Right lobe of liver (tissue), 6 donors: Measurements from ENCODE around the gene APBA1. TPM values are rescaled to one million over a fixed set of nuclear protein-coding genes. Genes with fewer than 3 reads are reported as not detected.

Source experiments
- ATAC-seq, 4 donors: fragments of 200-7000 bp; cut with Tn5 transposase; one replicate each; pipeline ENCODE4 v1.9.1; 2020; ENCODE audit warnings: mild to moderate bottlenecking in 4 of 4, moderate library complexity in 4 of 4
- DNase-seq, 3 donors: peaks; one replicate each; pipeline ENCODE4 v3.0.0-alpha.2; 2020
- H3K27ac ChIP-seq, 3 donors: fragments of 200-600 bp; one replicate each; pipeline ENCODE4 v1.8.0; 2022
- H3K27me3 ChIP-seq, 2 donors: fragments of 200-600 bp; one replicate each; pipeline ENCODE4 v1.8.0; 2022
- H3K36me3 ChIP-seq, 4 donors: fragments of 200-600 bp; sonication (generic) in 1 of 4; one replicate each; pipeline versions ENCODE4 v1.5.1 to v1.8.0; 2017 to 2022; ENCODE audit warnings: control low read depth in 1 of 4
- H3K4me1 ChIP-seq, 4 donors: fragments of 200-600 bp; sonication (generic) in 1 of 4; one replicate each; pipeline versions ENCODE4 v1.5.1 to v1.8.0; 2017 to 2022; ENCODE audit warnings: control low read depth in 1 of 4
- H3K4me3 ChIP-seq, 3 donors: fragments of 200-600 bp; one replicate each; pipeline ENCODE4 v1.8.0; 2022
- H3K9me3 ChIP-seq, 4 donors: fragments of 200-600 bp; sonication (generic) in 1 of 4; one replicate each; pipeline versions ENCODE4 v1.5.1 to v1.8.0; 2017 to 2022; ENCODE audit warnings: control low read depth in 1 of 4
- CTCF ChIP-seq, 4 donors: fragments of 200-600 bp in 3 of 4; fragments of 450-650 bp in 1 of 4; IDR thresholded peaks; one replicate each; pipeline versions ENCODE4 v1.5.1 to v1.8.0; 2016 to 2022; ENCODE audit warnings: antibody characterized with exemption in 4 of 4, mild to moderate bottlenecking in 2 of 4
- POLR2A ChIP-seq: fragments of 450-650 bp; IDR thresholded peaks from one replicate; pipeline ENCODE4 v1.6.1; 2017; ENCODE audit warnings: antibody characterized with exemption, mild to moderate bottlenecking
- WGBS: methylation state at CpG from one replicate; pipeline ENCODE4 v1.1.6; 2018; ENCODE audit warnings: low coverage, low lambda C conversion rate; ENCODE audit not compliant: insufficient coverage; ENCODE audit errors: missing lambda C conversion rate; 5-methylcytosine and 5-hydroxymethylcytosine counted together
- intact Hi-C, 2 donors: fragments of 100-400 bp; cut with DNase I; formaldehyde crosslinking; loops; one replicate each; pipeline versions ENCODE4 v1.11.2 to v1.14.1; 2022
- total RNA-seq, 6 experiments: library from RNA; depleted of rRNA in 2 of 6; stranded (reverse); fragments of >200 nt in 2 of 6; fragmentation: NEBNext Ultra II Directional in 3 of 6; extraction: Animal tissue kit (Norgen Biotek cat#: 25700) in 3 of 6; gene quantifications; one replicate each; pipeline versions ENCODE4 v1.1.0 to v1.2.4, GENCODE V29; 2016 to 2023
- donor health status: DM: no; HTN: yes; CAD: no.
- donor health status: DM: no; HTN: no; CAD: no.
- donor health status: DM: no; HTN: no; CAD: no.
- donor health status: DM: no; HTN: yes; CAD: no.
- donor health status: DM: no; HTN: yes; CAD: no.

APBA1 gene
- total RNA-seq, 6 experiments from 2014 or later = 6.6 to 25.5 (median 16.7) TPM

GRCh38 chr9:69609156-69609555 lies 63.0 kb downstream of the APBA1 start:
- no peaks in the 10 kb centered on the region for H3K27me3 ChIP-seq
- no peak overlapping the region for H3K4me3 ChIP-seq
- H3K9me3 ChIP-seq = no peaks in the 10 kb centered on the region
- intact Hi-C loops = no loop called here
- H3K36me3 ChIP-seq = no peaks in the 10 kb centered on the region
- DNase-seq (no peak), ATAC-seq (no peak)
- no peak overlapping the region for H3K27ac ChIP-seq
- H3K4me1 ChIP-seq = no peaks in the 10 kb centered on the region
- no peak for TF ChIP-seq CTCF (IDR thresholded peaks at IDR 0.05)

GRCh38 chr9:69606089-69606488 lies 66.1 kb downstream of the APBA1 start:
- DNase-seq = no peak

GRCh38 chr9:69605406-69605805 lies 66.8 kb downstream of the APBA1 start:
- 58% methylated on average over 4 of the region's 4 CpGs for WGBS

More at GRCh38 chr9:69606089-69606488, 66.1 kb downstream of the APBA1 start:
- no peak for ATAC-seq
- H3K36me3 ChIP-seq = no peaks in the 10 kb centered on the region
- H3K27ac ChIP-seq = no peak overlapping the region
- no peaks in the 10 kb centered on the region for H3K4me1 ChIP-seq
- WGBS = 90% methylated on average over 4 of the region's 5 CpGs
- H3K9me3 ChIP-seq = no peaks in the 10 kb centered on the region
- no peaks in the 10 kb centered on the region for H3K27me3 ChIP-seq
- no peak overlapping the region for H3K4me3 ChIP-seq
- intact Hi-C loops = no loop called here
- TF ChIP-seq CTCF (IDR thresholded peaks at IDR 0.05) (no peak), POLR2A (no peak)

GRCh38 chr9:69604568-69605219 lies 67.5 kb downstream of the APBA1 start:
- DNase-seq (no peak), ATAC-seq (no peak)
- H3K9me3 ChIP-seq = no peaks in the 10 kb centered on the region
- H3K27me3 ChIP-seq = no peaks in the 10 kb centered on the region
- no peak overlapping the region for H3K4me3 ChIP-seq
- intact Hi-C loops = no loop called here
- TF ChIP-seq POLR2A = no peak
- TF ChIP-seq CTCF (IDR thresholded peaks at IDR 0.05) = no peak
- H3K36me3 ChIP-seq = no peaks in the 10 kb centered on the region
- 76% methylated on average over 10 of the region's 10 CpGs for WGBS
- no peaks in the 10 kb centered on the region for H3K4me1 ChIP-seq
- H3K27ac ChIP-seq = no peak overlapping the region

More at GRCh38 chr9:69605406-69605805, 66.8 kb downstream of the APBA1 start:
- H3K4me1 ChIP-seq = no peaks in the 10 kb centered on the region
- DNase-seq (no peak), ATAC-seq (peak in 1 of 4 donors; percentile 91)
- no peaks in the 10 kb centered on the region for H3K9me3 ChIP-seq
- intact Hi-C loops = no loop called here
- H3K4me3 ChIP-seq = no peak overlapping the region
- no peak overlapping the region for H3K27ac ChIP-seq
- TF ChIP-seq POLR2A (no peak), CTCF (IDR thresholded peaks at IDR 0.05) (no peak)
- no peaks in the 10 kb centered on the region for H3K27me3 ChIP-seq
- H3K36me3 ChIP-seq = no peaks in the 10 kb centered on the region

GRCh38 chr9:69603656-69604055 lies 68.5 kb downstream of the APBA1 start:
- H3K27me3 ChIP-seq = no peaks in the 10 kb centered on the region
- H3K4me3 ChIP-seq = no peak overlapping the region
- WGBS = 76% methylated on average over 5 of the region's 5 CpGs
- TF ChIP-seq CTCF (IDR thresholded peaks at IDR 0.05) (no peak), POLR2A (no peak)
- intact Hi-C loops = no loop called here
- no peak overlapping the region for H3K27ac ChIP-seq
- H3K36me3 ChIP-seq = no peaks in the 10 kb centered on the region
- no peaks in the 10 kb centered on the region for H3K4me1 ChIP-seq
- no peak for DNase-seq
- no peak for ATAC-seq
- H3K9me3 ChIP-seq = no peaks in the 10 kb centered on the region
